GM12878 (cell line): ENCODE results near the gene ABHD6. TPM values are rescaled to one million over a fixed set of nuclear protein-coding genes. Genes with fewer than 3 reads are reported as not detected.

Experiments used
- ATAC-seq: fragments of 200-7000 bp; cut with Tn5 transposase; 3 replicates; pipeline ENCODE4 v1.9.1; 2020; ENCODE audit warnings: mild to moderate bottlenecking, moderate library complexity
- BruUV-seq: library from RNA; stranded (reverse); fragments of 400-500 nt; replicated peaks from 2 replicates; lab custom pipeline; 2021; lab: Mats Ljungman, UMichigan
- CTCF ChIA-PET: fragments of 300-600 bp; sonication (Branson Sonifier 250); formaldehyde crosslinking; extraction: SDS; loops from one replicate; lab custom pipeline; 2021; ENCODE audit warnings: inconsistent platforms; lab: Yijun Ruan, JAX
- POLR2A ChIA-PET: fragments of 350-600 bp; formaldehyde crosslinking; extraction: SDS; loops from one replicate; lab custom pipeline; 2021; ENCODE audit warnings: inconsistent platforms; lab: Charles Lee
- RAD21 ChIA-PET: fragments of 300-600 bp; sonication (Branson Sonifier 250); formaldehyde crosslinking; loops from one replicate; lab custom pipeline; 2023; ENCODE audit warnings: antibody characterized with exemption; ENCODE audit not compliant: unreplicated experiment; lab: Charles Lee
- SMC1A ChIA-PET: fragments of 300-600 bp; sonication (Branson Sonifier 250); formaldehyde crosslinking; loops from one replicate; lab custom pipeline; 2023; ENCODE audit not compliant: unreplicated experiment, uncharacterized antibody; lab: Charles Lee
- DNase-seq: peaks from one replicate; pipeline ENCODE4 v3.0.0-alpha.2; 2011; ENCODE audit warnings: low read depth, low spot score
- FAIRE-seq: peaks from 3 replicates; lab custom pipeline; 2011; peaks lifted over from hg19 to GRCh38; lab: Jason Lieb, UNC
- H2AFZ ChIP-seq: 2 replicates; pipeline ENCODE4 v1.6.0; 2011; ENCODE audit warnings: low read depth, low read length, control low read depth; ENCODE audit not compliant: control insufficient read depth
- H3K27ac ChIP-seq: 2 replicates; pipeline ENCODE4 v1.5.1; 2011; ENCODE audit warnings: control low read depth; ENCODE audit not compliant: control insufficient read depth, insufficient read depth
- H3K27me3 ChIP-seq, 2 experiments: replicated peaks in 1 of 2; 2 replicates each; pipeline versions ENCODE4 v1.6.0 to v1.6.1; 2011; ENCODE audit warnings: low read length in 1 of 2; ENCODE audit not compliant: control insufficient read depth in 2 of 2, insufficient read depth in 2 of 2
- H3K36me3 ChIP-seq, 2 experiments: 2 replicates each; pipeline ENCODE4 v1.5.1; 2011; ENCODE audit warnings: low read length in 1 of 2; ENCODE audit not compliant: control insufficient read depth in 2 of 2, insufficient read depth in 2 of 2
- H3K4me1 ChIP-seq: 2 replicates; pipeline ENCODE4 v1.6.1; 2011; ENCODE audit warnings: mild to moderate bottlenecking, low read length, moderate library complexity, mixed read lengths; ENCODE audit not compliant: control insufficient read depth, insufficient read depth
- H3K4me2 ChIP-seq: 2 replicates; pipeline ENCODE4 v1.6.0; 2011; ENCODE audit warnings: control low read depth; ENCODE audit not compliant: control insufficient read depth, insufficient read depth
- H3K4me3 ChIP-seq: fragments of 200-600 bp; sonication (generic); 2 replicates; pipeline ENCODE4 v1.5.1; 2016
- H3K79me2 ChIP-seq: 2 replicates; pipeline ENCODE4 v1.6.0; 2011; ENCODE audit warnings: low read length; ENCODE audit not compliant: control insufficient read depth, insufficient read depth
- H3K9ac ChIP-seq: 2 replicates; pipeline ENCODE4 v1.8.0; 2011; ENCODE audit warnings: low read length, control low read depth, mixed read lengths; ENCODE audit not compliant: control insufficient read depth, insufficient read depth
- H3K9me3 ChIP-seq: replicated peaks from 3 replicates; pipeline ENCODE4 v1.5.1; 2011; ENCODE audit warnings: mild to moderate bottlenecking, low read length; ENCODE audit not compliant: control insufficient read depth, insufficient read depth
- H4K20me1 ChIP-seq: 2 replicates; pipeline ENCODE4 v1.6.0; 2011; ENCODE audit not compliant: control insufficient read depth, insufficient read depth
- EED ChIP-seq: sonication (generic); IDR thresholded peaks from 2 replicates; pipeline ENCODE4 v1.6.1; 2016; ENCODE audit warnings: antibody characterized with exemption, low read depth
- ESRRA ChIP-seq: IDR thresholded peaks from 2 replicates; pipeline ENCODE4 v1.6.1; 2012; ENCODE audit warnings: mild to moderate bottlenecking, low read length, improper control_type of control experiment
- ETV6 ChIP-seq, 2 experiments: fragments of 450-650 bp in 1 of 2; IDR thresholded peaks in 1 of 2; conservative IDR thresholded peaks in 1 of 2; 2 replicates each; pipeline ENCODE4 v1.6.1; 2014; ENCODE audit warnings: antibody characterized with exemption in 1 of 2, borderline replicate concordance in 1 of 2, low read depth in 1 of 2, mild to moderate bottlenecking in 1 of 2, moderate library complexity in 1 of 2
- IKZF1 ChIP-seq: fragments of 450-650 bp; conservative IDR thresholded peaks from 2 replicates; pipeline ENCODE4 v1.6.1; 2017; ENCODE audit warnings: antibody characterized with exemption, mild to moderate bottlenecking
- MEF2B ChIP-seq: fragments of 450-650 bp; IDR thresholded peaks from 2 replicates; pipeline ENCODE4 v1.6.1; 2018; ENCODE audit warnings: mild to moderate bottlenecking, moderate library complexity; ENCODE audit not compliant: partially characterized antibody, poor library complexity, severe bottlenecking
- NR2C2 ChIP-seq: IDR thresholded peaks from 2 replicates; pipeline ENCODE4 v1.6.1; 2011; ENCODE audit warnings: borderline replicate concordance, low read depth; ENCODE audit not compliant: control insufficient read depth, insufficient read length
- POLR2AphosphoS5 ChIP-seq: IDR thresholded peaks from 2 replicates; pipeline ENCODE4 v1.6.1; 2011; ENCODE audit warnings: mild to moderate bottlenecking, low read length, inconsistent platforms
- POU2F2 ChIP-seq: IDR thresholded peaks from 3 replicates; pipeline ENCODE4 v1.6.1; 2011; ENCODE audit warnings: low read depth, mild to moderate bottlenecking, low read length, borderline replicate concordance
- RELA ChIP-seq: fragments of 450-650 bp; IDR thresholded peaks from 2 replicates; pipeline ENCODE4 v1.8.0; 2014; ENCODE audit warnings: borderline replicate concordance; ENCODE audit not compliant: partially characterized antibody
- SPI1 ChIP-seq: IDR thresholded peaks from 2 replicates; pipeline ENCODE4 v1.6.1; 2011; ENCODE audit warnings: low read depth, mild to moderate bottlenecking, low read length, moderate library complexity, borderline replicate concordance; ENCODE audit not compliant: insufficient read depth
- STAT1 ChIP-seq: fragments of 450-650 bp; conservative IDR thresholded peaks from 2 replicates; pipeline ENCODE4 v1.6.1; 2014; ENCODE audit warnings: antibody characterized with exemption, mild to moderate bottlenecking
- STAT3 ChIP-seq: IDR thresholded peaks from 2 replicates; pipeline ENCODE4 v1.6.1; 2011; ENCODE audit warnings: low read depth, low read length, improper control_type of control experiment
- ZNF592 ChIP-seq: fragments of 450-650 bp; IDR thresholded peaks from 2 replicates; pipeline ENCODE4 v1.6.1; 2017; ENCODE audit warnings: mild to moderate bottlenecking, moderate library complexity
- WGBS: methylation state at CpG from one replicate; pipeline ENCODE4 v1.1.6; 2016; ENCODE audit warnings: low lambda C conversion rate; ENCODE audit not compliant: insufficient replicate concordance, insufficient coverage; ENCODE audit errors: missing lambda C conversion rate; 5-methylcytosine and 5-hydroxymethylcytosine counted together
- in situ Hi-C: fragments of 300-500 bp; cut with MboI; formaldehyde crosslinking; loops from 9 replicates; pipeline ENCODE4 v1.14.3; 2018; ENCODE audit warnings: mixed read lengths
- intact Hi-C: fragments of 100-400 bp; cut with micrococcal nuclease; formaldehyde crosslinking; loops from one replicate; pipeline ENCODE4 v1.14.2; 2022; ENCODE audit not compliant: unreplicated experiment
- polyA plus RNA-seq, 11 experiments: library from polyadenylated mRNA; depleted of rRNA in 4 of 11; unstranded in 6 of 11; stranded (reverse) in 5 of 11; fragments of >200 nt; fragmentation: Nextera tagmentation in 4 of 11; fragmentation: Illumina TruSeq in 1 of 11; extraction: Ambion mirVana in 4 of 11; extraction: Trizol in 1 of 11; gene quantifications; 1 replicate in 1 of 11; 2 replicates in 10 of 11; pipeline versions ENCODE4 v1.2.1 to v1.2.3, GENCODE V29; 2011 to 2016; ENCODE audit warnings: inconsistent platforms in 2 of 11, missing spikeins in 2 of 11, low read depth in 1 of 11
- total RNA-seq, 4 experiments: library from RNA; depleted of rRNA in 3 of 4; stranded (reverse); fragments of >200 nt in 3 of 4; fragmentation: Illumina TruSeq in 1 of 4; extraction: Trizol in 1 of 4; gene quantifications; 2 replicates each; pipeline versions ENCODE4 v1.2.1 to v1.2.3, GENCODE V29; 2013 to 2021

The ABHD6 gene
- total and polyA plus RNA-seq, 10 of the 15 experiments (the other 5 are each of a cell fraction or from before 2014, with no cell fraction given), result 1.4 to 33.2 (median 3.2) TPM

- SMC1A ChIA-PET, result interaction anchor here (1.0 to 9.9 kb wide), 9 partner anchors 13 to 70 kb away, joined by 3 to 228 read pairs (median 22); partner anchors contain the start of genes DNASE1L3, HTD2 and RPP14
- TF ChIP-seq IKZF1 (no peak), ZNF592 (no peak), ESRRA (no peak), MEF2B (no peak), POU2F2 (no peak), POLR2AphosphoS5 (no peak), EED (no peak), STAT1 (no peak), STAT3 (no peak), SPI1 (no peak), RELA (no peak), NR2C2 (no peak), ETV6 (conservative IDR thresholded peaks at IDR 0.05 in 1 of 2, IDR thresholded peaks at IDR 0.05 in 1 of 2; ENCODE audit: borderline replicate concordance in 1 of 2, low read depth in 1 of 2) (no peak)
- no peak overlapping the region for H3K9ac ChIP-seq
- 88% methylated on average over 4 of the region's 4 CpGs for WGBS
- H3K4me2 ChIP-seq, result no peak overlapping the region
- H2AFZ ChIP-seq, result no peak overlapping the region
- H3K4me1 ChIP-seq, result peaks cover 13% of the 10 kb centered on the region
- no peaks in the 10 kb centered on the region for H3K27me3 ChIP-seq
- ATAC-seq (no peak), FAIRE-seq (no peak), DNase-seq (no peak)
- POLR2A ChIA-PET, result interaction anchor here (0.7 to 8.7 kb wide), 4 partner anchors 15 to 39 kb away, joined by 6 to 166 read pairs (median 62); no protein-coding TSS in a partner anchor
- no peaks in the 10 kb centered on the region for H3K9me3 ChIP-seq
- no peaks in the 10 kb centered on the region for H3K36me3 ChIP-seq
- H3K79me2 ChIP-seq, result peaks cover 1% of the 10 kb centered on the region
- in situ Hi-C loops (no loop called here), intact Hi-C loops (loop anchor here (2.0 to 5.0 kb wide), 2 partner anchors 21 to 61 kb away; no protein-coding TSS in a partner anchor)
- H4K20me1 ChIP-seq, result no peaks in the 10 kb centered on the region
- H3K4me3 ChIP-seq, result no peak overlapping the region
- CTCF ChIA-PET, result interaction anchor here (1.0 to 6.6 kb wide), 7 partner anchors 13 to 71 kb away, joined by 3 to 110 read pairs (median 35); partner anchors contain the start of genes HTD2 and RPP14
- no peak overlapping the region for H3K27ac ChIP-seq
- RAD21 ChIA-PET, result interaction anchor here (0.6 to 6.6 kb wide), 8 partner anchors 17 to 71 kb away, joined by 3 to 92 read pairs (median 24); partner anchors contain the start of genes HTD2 and RPP14
- no TSS peak for BruUV-seq
These were observed 1.6 kb upstream of the ABHD6 start for GRCh38 chr3:58235970-58236369.
